Colonic mucosa (tissue), 4 donors: ENCODE results near the gene FOXS1. TPM values are rescaled to one million over a fixed set of nuclear protein-coding genes. Genes with fewer than 3 reads are reported as not detected.

ENCODE experiments used
- DNase-seq: peaks from one replicate; pipeline ENCODE4 v3.0.0-alpha.2; 2020
- H3K27ac ChIP-seq: fragments of 200-600 bp; one replicate; pipeline ENCODE4 v1.8.0; 2021
- H3K27me3 ChIP-seq: fragments of 200-600 bp; one replicate; pipeline ENCODE4 v1.8.0; 2021
- H3K36me3 ChIP-seq: fragments of 200-600 bp; one replicate; pipeline ENCODE4 v1.8.0; 2021
- H3K4me1 ChIP-seq: fragments of 200-600 bp; one replicate; pipeline ENCODE4 v1.8.0; 2021; ENCODE audit warnings: mild to moderate bottlenecking
- H3K4me3 ChIP-seq: fragments of 200-600 bp; one replicate; pipeline ENCODE4 v1.8.0; 2021
- H3K9ac ChIP-seq, 2 donors: one replicate each; pipeline ENCODE4 v1.7.0; 2013; ENCODE audit warnings: control low read depth in 2 of 2, low read depth in 2 of 2, low read length in 2 of 2
- H3K9me3 ChIP-seq: fragments of 200-600 bp; one replicate; pipeline ENCODE4 v1.8.0; 2021
- intact Hi-C: fragments of 100-400 bp; cut with DNase I; formaldehyde crosslinking; loops from one replicate; pipeline ENCODE4 v1.14.1; 2022
- total RNA-seq, 2 donors: library from RNA; stranded (reverse); fragmentation: NEBNext Ultra II Directional in 1 of 2; extraction: Animal tissue kit (Norgen Biotek cat#: 25700) in 1 of 2; gene quantifications; one replicate each; pipeline ENCODE4 v1.2.1, GENCODE V29; 2021
- TF ChIP-seq, protein P1 (sequence below): fragments of 200-600 bp; IDR thresholded peaks from one replicate; pipeline ENCODE4 v1.8.0; 2022; ENCODE audit warnings: antibody characterized with exemption, mild to moderate bottlenecking
- donor health status: healthy.
- donor health status: DM: no; HTN: no; CAD: no.
- donor health status: DM: no; HTN: no; CAD: no.

The FOXS1 gene
- total RNA-seq, 2 donors from 2014 or later, result 0.20 to 0.48 TPM

DNA sequence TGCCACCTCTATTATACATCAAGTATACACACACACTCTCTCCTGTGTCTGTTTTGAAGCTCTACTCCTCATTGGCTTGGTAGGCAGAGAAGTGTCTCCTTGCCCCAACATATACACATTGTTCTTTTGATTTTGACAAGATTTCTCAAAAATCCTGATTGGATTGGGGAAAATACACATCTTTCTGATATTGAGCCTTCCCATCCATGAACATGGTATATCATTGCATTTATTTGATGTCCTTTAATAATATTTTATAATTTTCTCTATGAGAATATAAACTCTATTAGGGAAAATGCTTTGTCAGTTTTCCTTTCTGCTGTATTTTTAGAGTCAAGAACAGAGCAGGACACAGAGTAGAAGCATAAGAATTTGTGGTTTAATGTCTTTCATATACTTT, 32.3 kb upstream of the FOXS1 start:
- Histone ChIP-seq H3K4me1 (no peaks in the 10 kb centered on the region), H3K27me3 (no peaks in the 10 kb centered on the region), H3K9me3 (no peaks in the 10 kb centered on the region), H3K36me3 (no peaks in the 10 kb centered on the region), H3K4me3 (no peak overlapping the region), H3K27ac (no peak overlapping the region), H3K9ac (no peak overlapping the region)
- intact Hi-C loops, result no loop called here
- no peak for DNase-seq
- TF ChIP-seq, protein P1, sequence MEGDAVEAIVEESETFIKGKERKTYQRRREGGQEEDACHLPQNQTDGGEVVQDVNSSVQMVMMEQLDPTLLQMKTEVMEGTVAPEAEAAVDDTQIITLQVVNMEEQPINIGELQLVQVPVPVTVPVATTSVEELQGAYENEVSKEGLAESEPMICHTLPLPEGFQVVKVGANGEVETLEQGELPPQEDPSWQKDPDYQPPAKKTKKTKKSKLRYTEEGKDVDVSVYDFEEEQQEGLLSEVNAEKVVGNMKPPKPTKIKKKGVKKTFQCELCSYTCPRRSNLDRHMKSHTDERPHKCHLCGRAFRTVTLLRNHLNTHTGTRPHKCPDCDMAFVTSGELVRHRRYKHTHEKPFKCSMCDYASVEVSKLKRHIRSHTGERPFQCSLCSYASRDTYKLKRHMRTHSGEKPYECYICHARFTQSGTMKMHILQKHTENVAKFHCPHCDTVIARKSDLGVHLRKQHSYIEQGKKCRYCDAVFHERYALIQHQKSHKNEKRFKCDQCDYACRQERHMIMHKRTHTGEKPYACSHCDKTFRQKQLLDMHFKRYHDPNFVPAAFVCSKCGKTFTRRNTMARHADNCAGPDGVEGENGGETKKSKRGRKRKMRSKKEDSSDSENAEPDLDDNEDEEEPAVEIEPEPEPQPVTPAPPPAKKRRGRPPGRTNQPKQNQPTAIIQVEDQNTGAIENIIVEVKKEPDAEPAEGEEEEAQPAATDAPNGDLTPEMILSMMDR, result no peak

DNA sequence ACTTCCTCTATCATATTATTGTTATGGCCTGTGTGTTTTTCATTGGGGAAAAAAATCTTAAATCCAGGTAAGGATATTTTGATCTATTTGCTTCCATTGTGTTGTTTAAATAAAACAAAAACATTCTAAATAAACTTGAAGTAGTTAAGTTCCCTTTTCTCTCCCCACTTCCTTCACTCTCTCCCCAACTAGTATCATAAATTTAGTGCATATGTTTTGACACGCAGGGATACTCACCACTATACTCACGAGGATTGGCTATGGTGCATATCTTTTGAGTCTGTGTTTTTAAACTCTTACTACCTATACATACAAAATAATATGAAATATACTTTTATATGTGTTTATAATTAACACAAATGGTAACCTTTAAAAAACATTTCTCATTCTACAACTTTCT, 30.3 kb upstream of the FOXS1 start:
- no peak for DNase-seq
- Histone ChIP-seq H3K27me3 (peaks cover 3% of the 10 kb centered on the region), H3K36me3 (no peaks in the 10 kb centered on the region), H3K27ac (no peak overlapping the region), H3K9ac (no peak overlapping the region), H3K4me1 (no peaks in the 10 kb centered on the region), H3K4me3 (no peak overlapping the region), H3K9me3 (no peaks in the 10 kb centered on the region)
- TF ChIP-seq, protein P1, result no peak
- intact Hi-C loops, result no loop called here

DNA sequence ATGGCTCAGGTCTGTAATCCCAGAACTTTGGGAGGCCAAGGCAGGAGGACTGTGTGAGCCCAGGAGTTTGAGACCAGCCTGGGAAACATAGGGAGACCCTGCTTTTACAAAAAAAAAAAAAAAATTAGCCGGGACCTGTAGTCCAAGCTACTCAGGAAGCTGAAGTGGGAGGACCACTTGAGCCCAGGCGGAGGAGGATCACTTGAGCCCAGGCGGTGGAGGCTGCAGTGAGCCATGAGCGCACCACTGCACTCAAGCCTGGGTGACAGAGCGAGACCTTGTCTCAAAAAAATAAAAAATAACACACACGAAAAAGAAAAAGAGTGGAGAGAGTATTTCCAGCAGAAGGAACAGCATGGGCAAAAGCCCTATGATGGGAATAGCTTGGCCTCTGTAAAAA, 27.0 kb upstream of the FOXS1 start:
- no peak overlapping the region for H3K9ac ChIP-seq
- TF ChIP-seq, protein P1, result no peak
- H3K4me1 ChIP-seq, result no peaks in the 10 kb centered on the region
- no peak for DNase-seq
- intact Hi-C loops, result no loop called here
- H3K27ac ChIP-seq, result no peak overlapping the region
- H3K36me3 ChIP-seq, result no peaks in the 10 kb centered on the region
- H3K27me3 ChIP-seq, result peaks cover 20% of the 10 kb centered on the region
- H3K4me3 ChIP-seq, result no peak overlapping the region
- no peaks in the 10 kb centered on the region for H3K9me3 ChIP-seq

DNA sequence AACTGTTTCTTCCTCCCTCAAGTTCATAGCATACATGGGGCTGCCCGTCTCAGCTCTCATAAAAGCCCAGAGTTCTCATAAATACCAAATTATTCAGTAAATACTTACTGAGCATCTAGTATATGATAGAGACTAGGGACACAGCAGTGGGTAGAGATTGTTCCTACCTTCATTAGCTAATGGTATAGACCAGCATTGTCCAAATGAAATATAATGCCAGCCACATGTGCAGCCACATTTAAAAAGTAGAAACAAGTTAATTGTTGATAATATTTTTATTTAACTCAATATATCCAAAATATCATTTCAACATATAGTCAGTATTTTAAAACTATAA, 26.2 kb upstream of the FOXS1 start:
- H3K27ac ChIP-seq, result no peak overlapping the region
- no peaks in the 10 kb centered on the region for H3K9me3 ChIP-seq
- intact Hi-C loops, result no loop called here
- TF ChIP-seq, protein P1, result no peak
- no peak for DNase-seq
- peaks cover 20% of the 10 kb centered on the region for H3K27me3 ChIP-seq
- H3K4me1 ChIP-seq, result no peaks in the 10 kb centered on the region
- no peaks in the 10 kb centered on the region for H3K36me3 ChIP-seq
- no peak overlapping the region for H3K9ac ChIP-seq
- no peak overlapping the region for H3K4me3 ChIP-seq

DNA sequence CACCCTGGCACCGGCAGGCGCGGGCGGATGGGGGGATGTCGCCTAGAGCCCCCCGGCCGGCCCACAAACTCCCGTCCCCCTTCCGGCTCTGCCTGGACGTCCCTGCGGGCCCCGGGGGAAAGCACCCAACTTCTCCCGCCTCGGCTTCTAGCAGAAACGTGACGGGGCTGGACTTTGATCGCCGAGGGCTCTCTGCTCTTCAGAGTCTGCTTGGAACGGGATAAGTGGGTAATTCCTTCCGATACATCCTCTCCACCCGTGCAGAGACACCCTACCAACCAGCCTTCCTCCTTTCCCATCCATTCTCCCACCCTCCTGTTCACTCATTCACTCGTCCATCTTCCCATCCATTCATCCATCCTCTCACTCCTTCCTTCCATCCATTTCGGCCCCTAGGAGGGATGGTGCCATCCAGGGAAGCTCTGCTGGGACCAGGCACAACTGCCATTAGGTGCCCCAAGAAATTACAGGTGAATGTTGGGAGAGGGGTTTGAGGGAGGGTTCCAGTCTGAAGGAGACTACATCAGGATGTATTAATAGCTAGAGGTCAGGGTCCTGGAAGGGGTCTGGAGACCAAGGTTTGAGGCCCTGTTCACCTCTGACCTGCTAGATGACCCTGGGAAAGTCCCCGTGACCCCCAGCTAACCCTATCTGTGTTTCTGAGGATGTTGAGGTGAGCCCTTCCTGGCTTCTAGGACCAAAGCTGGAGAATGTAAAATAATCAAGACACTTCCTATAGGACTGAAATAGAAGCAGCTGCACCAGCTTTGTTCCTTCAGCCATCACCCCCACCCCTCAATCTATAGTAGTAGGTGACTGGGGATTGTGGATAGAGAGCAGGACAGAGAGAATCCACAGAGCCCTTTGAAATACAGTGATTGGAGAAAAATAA, 25.6 kb upstream of the FOXS1 start:
- no peak for DNase-seq
- Histone ChIP-seq H3K27me3 (peaks cover 20% of the 10 kb centered on the region), H3K27ac (no peak overlapping the region), H3K36me3 (no peaks in the 10 kb centered on the region), H3K9ac (peak overlapping the region; percentile 68 to 72), H3K9me3 (no peaks in the 10 kb centered on the region), H3K4me3 (peak overlapping the region; percentile 54), H3K4me1 (no peaks in the 10 kb centered on the region)
- intact Hi-C loops, result no loop called here
- TF ChIP-seq, protein P1, result no peak
